Esophagus squamous epithelium (tissue), 4 donors: ENCODE results near the gene WNT4.

Experiments used
- POLR2A ChIP-seq, 4 donors: fragments of 450-650 bp; IDR thresholded peaks; one replicate each; pipeline ENCODE4 v1.6.1; 2017; ENCODE audit warnings: antibody characterized with exemption in 4 of 4, mild to moderate bottlenecking in 4 of 4, moderate library complexity in 3 of 4
- TF ChIP-seq, protein P1 (sequence below), 6 experiments: fragments of 450-650 bp in 4 of 6; fragments of 200-600 bp in 2 of 6; sonication (generic) in 2 of 6; IDR thresholded peaks; one replicate each; pipeline ENCODE4 v1.5.1; 2016 to 2019; ENCODE audit warnings: antibody characterized with exemption in 6 of 6, mild to moderate bottlenecking in 4 of 6, moderate library complexity in 4 of 6

GRCh38 chr1:22177354-22178003 lies 34.6 kb upstream of the WNT4 start:
- TF ChIP-seq, protein P1, sequence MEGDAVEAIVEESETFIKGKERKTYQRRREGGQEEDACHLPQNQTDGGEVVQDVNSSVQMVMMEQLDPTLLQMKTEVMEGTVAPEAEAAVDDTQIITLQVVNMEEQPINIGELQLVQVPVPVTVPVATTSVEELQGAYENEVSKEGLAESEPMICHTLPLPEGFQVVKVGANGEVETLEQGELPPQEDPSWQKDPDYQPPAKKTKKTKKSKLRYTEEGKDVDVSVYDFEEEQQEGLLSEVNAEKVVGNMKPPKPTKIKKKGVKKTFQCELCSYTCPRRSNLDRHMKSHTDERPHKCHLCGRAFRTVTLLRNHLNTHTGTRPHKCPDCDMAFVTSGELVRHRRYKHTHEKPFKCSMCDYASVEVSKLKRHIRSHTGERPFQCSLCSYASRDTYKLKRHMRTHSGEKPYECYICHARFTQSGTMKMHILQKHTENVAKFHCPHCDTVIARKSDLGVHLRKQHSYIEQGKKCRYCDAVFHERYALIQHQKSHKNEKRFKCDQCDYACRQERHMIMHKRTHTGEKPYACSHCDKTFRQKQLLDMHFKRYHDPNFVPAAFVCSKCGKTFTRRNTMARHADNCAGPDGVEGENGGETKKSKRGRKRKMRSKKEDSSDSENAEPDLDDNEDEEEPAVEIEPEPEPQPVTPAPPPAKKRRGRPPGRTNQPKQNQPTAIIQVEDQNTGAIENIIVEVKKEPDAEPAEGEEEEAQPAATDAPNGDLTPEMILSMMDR (IDR thresholded peaks at IDR 0.05) = no peak
- no peak for TF ChIP-seq POLR2A (IDR thresholded peaks at IDR 0.05)
